Measurements from ENCODE around the gene MMP26.

The MMP26 gene

GRCh38 chr11:4671741-4672140, 32.8 kb upstream of the MMP26 start:
- Histone ChIP-seq H3K4me3 (ENCODE audit: insufficient read depth, low read length, poor library complexity, severe bottlenecking) (no peak overlapping the region), H3K9ac (ENCODE audit: low read length) (no peak overlapping the region), H4K20me1 (ENCODE audit: low read depth, low read length) (no peaks in the 10 kb centered on the region), H3K4me2 (ENCODE audit: low read depth, low read length, poor library complexity, severe bottlenecking) (no peak overlapping the region), H2AFZ (ENCODE audit: low read depth, low read length, severe bottlenecking) (no peak overlapping the region), H3K9me2 (replicated peaks; ENCODE audit: insufficient read depth, low read length) (no peaks in the 10 kb centered on the region), H3F3A (ENCODE audit: insufficient read depth) (no peaks in the 10 kb centered on the region), H3K9me3 (ENCODE audit: insufficient read depth, low read length) (no peaks in the 10 kb centered on the region), H3K27ac (ENCODE audit: low read depth, low read length) (no peak overlapping the region), H3K79me2 (ENCODE audit: insufficient read depth, low read length) (no peaks in the 10 kb centered on the region), H3K27me3 (ENCODE audit: low read length) (no peaks in the 10 kb centered on the region), H3K36me3 (ENCODE audit: low read length) (no peaks in the 10 kb centered on the region)
- TF ChIP-seq EZH2phosphoT487 (conservative IDR thresholded peaks at IDR 0.05; ENCODE audit: low read length) (no peak), CTCF (IDR thresholded peaks at IDR 0.05; ENCODE audit: insufficient read depth, low read length, poor library complexity, severe bottlenecking) (no peak)

- no peaks in the 10 kb centered on the region for H3K79me2 ChIP-seq (ENCODE audit: insufficient read depth, low read length)
- H3K9me3 ChIP-seq (ENCODE audit: insufficient read depth, low read length) = no peaks in the 10 kb centered on the region
- no peaks in the 10 kb centered on the region for H3K36me3 ChIP-seq (ENCODE audit: low read length)
- no peak overlapping the region for H3K9ac ChIP-seq (ENCODE audit: low read length)
- H3K27me3 ChIP-seq (ENCODE audit: low read length) = no peaks in the 10 kb centered on the region
- H3K4me3 ChIP-seq (ENCODE audit: insufficient read depth, low read length, poor library complexity, severe bottlenecking) = no peak overlapping the region
- TF ChIP-seq EZH2phosphoT487 (conservative IDR thresholded peaks at IDR 0.05; ENCODE audit: low read length) (no peak), CTCF (IDR thresholded peaks at IDR 0.05; ENCODE audit: insufficient read depth, low read length, poor library complexity, severe bottlenecking) (no peak)
- no peak overlapping the region for H3K27ac ChIP-seq (ENCODE audit: low read depth, low read length)
- no peak overlapping the region for H3K4me2 ChIP-seq (ENCODE audit: low read depth, low read length, poor library complexity, severe bottlenecking)
- H3K9me2 ChIP-seq (replicated peaks; ENCODE audit: insufficient read depth, low read length) = no peaks in the 10 kb centered on the region
- no peaks in the 10 kb centered on the region for H4K20me1 ChIP-seq (ENCODE audit: low read depth, low read length)
- no peak overlapping the region for H2AFZ ChIP-seq (ENCODE audit: low read depth, low read length, severe bottlenecking)
- no peaks in the 10 kb centered on the region for H3F3A ChIP-seq (ENCODE audit: insufficient read depth)
Measured at GRCh38 chr11:4672470-4672869, 32.1 kb upstream of the MMP26 start.

DNA sequence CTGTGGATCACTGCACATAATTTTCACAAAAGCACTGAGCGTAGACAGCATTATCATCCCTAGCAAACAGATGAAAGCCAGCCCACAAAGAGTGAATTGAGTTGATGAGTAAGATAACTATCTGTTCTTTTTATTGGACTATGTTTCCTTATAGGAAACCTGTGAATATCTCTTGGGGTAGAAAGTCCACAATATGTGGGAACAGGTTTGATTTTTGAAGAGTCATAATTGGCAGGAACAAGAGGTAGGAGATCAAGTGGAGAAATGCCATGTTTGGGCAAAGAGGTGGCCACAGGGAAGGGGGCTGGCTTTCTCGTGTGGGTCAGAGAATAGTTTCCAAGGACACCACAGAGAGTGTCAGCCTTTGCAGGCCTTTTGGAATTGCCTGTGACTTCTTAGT, 30.8 kb upstream of the MMP26 start:
- Histone ChIP-seq H2AFZ (ENCODE audit: low read depth, low read length, severe bottlenecking) (no peak overlapping the region), H3K9ac (ENCODE audit: low read length) (no peak overlapping the region), H3K36me3 (ENCODE audit: low read length) (no peaks in the 10 kb centered on the region), H3K4me3 (ENCODE audit: insufficient read depth, low read length, poor library complexity, severe bottlenecking) (no peak overlapping the region), H3K27me3 (ENCODE audit: low read length) (no peaks in the 10 kb centered on the region), H3K4me2 (ENCODE audit: low read depth, low read length, poor library complexity, severe bottlenecking) (no peak overlapping the region), H3K27ac (ENCODE audit: low read depth, low read length) (no peak overlapping the region), H3K9me3 (ENCODE audit: insufficient read depth, low read length) (no peaks in the 10 kb centered on the region), H4K20me1 (ENCODE audit: low read depth, low read length) (no peaks in the 10 kb centered on the region), H3K79me2 (ENCODE audit: insufficient read depth, low read length) (no peaks in the 10 kb centered on the region), H3K9me2 (replicated peaks; ENCODE audit: insufficient read depth, low read length) (no peaks in the 10 kb centered on the region), H3F3A (ENCODE audit: insufficient read depth) (no peaks in the 10 kb centered on the region)
- no peak for TF ChIP-seq EZH2phosphoT487 (conservative IDR thresholded peaks at IDR 0.05; ENCODE audit: low read length)
- no peak for TF ChIP-seq CTCF (IDR thresholded peaks at IDR 0.05; ENCODE audit: insufficient read depth, low read length, poor library complexity, severe bottlenecking)

DNA sequence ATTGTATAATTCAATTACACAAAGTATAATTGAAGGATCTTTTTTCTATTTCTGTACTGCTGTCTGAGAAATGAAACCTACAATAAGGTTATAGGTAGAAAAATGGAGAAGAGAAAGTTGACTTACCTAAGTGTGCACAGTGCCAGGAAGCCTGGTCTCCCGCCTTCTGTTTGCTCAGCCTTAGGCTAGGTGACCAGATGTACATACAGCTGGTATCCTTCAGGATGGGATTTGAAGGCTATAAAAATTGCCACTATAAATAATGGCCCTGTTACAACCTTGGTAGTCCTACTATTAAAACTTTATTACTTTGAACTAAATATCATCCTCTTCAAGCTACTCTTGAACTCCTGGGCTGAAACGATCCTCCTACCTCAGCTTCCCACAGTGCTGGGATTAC, 26.6 kb upstream of the MMP26 start:
- TF ChIP-seq EZH2phosphoT487 (conservative IDR thresholded peaks at IDR 0.05; ENCODE audit: low read length) (no peak), CTCF (IDR thresholded peaks at IDR 0.05; ENCODE audit: insufficient read depth, low read length, poor library complexity, severe bottlenecking) (no peak)
- H3K9ac ChIP-seq (ENCODE audit: low read length) = no peak overlapping the region

More for the DNA sequence above, 26.6 kb upstream of the MMP26 start:
- Histone ChIP-seq H3K4me2 (ENCODE audit: low read depth, low read length, poor library complexity, severe bottlenecking) (no peak overlapping the region), H3K27me3 (ENCODE audit: low read length) (no peaks in the 10 kb centered on the region), H3K36me3 (ENCODE audit: low read length) (no peaks in the 10 kb centered on the region), H2AFZ (ENCODE audit: low read depth, low read length, severe bottlenecking) (no peak overlapping the region), H3F3A (ENCODE audit: insufficient read depth) (no peaks in the 10 kb centered on the region), H3K9me2 (replicated peaks; ENCODE audit: insufficient read depth, low read length) (no peaks in the 10 kb centered on the region), H3K4me3 (ENCODE audit: insufficient read depth, low read length, poor library complexity, severe bottlenecking) (no peak overlapping the region), H3K9me3 (ENCODE audit: insufficient read depth, low read length) (no peaks in the 10 kb centered on the region), H3K79me2 (ENCODE audit: insufficient read depth, low read length) (no peaks in the 10 kb centered on the region), H4K20me1 (ENCODE audit: low read depth, low read length) (no peaks in the 10 kb centered on the region), H3K27ac (ENCODE audit: low read depth, low read length) (no peak overlapping the region)

Data from SU-DHL-6 (cell line).